NCI-H2107 (cell line): ENCODE results near the gene ALDH8A1.
"Not testable (repeated sequence)": the region's sequence is repeated elsewhere in the genome, so short reads cannot be mapped to it uniquely, and the experiment has no call there.

Experiments
- DNase-seq: peaks from one replicate; lab custom pipeline; 2025; lab: John Stamatoyannopoulos, UW

The ALDH8A1 gene

DNA sequence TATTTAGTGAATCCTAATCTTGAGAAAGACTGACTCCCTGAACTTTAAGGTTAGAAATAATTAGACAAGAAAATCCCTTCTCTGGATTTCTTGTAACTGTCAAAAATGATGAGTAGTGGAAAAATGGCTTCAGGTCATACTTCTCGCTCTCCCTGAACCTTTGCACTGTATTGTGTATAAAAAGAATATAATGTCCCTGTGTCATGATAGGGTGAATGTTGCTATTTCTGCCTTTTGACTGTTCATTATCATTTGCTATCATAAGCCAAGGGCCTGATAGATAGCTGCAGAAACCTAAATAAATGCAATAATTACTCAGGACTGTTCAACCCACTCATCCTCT is 39.3 kb downstream of the ALDH8A1 start:
- DNase-seq, result no peak

DNA sequence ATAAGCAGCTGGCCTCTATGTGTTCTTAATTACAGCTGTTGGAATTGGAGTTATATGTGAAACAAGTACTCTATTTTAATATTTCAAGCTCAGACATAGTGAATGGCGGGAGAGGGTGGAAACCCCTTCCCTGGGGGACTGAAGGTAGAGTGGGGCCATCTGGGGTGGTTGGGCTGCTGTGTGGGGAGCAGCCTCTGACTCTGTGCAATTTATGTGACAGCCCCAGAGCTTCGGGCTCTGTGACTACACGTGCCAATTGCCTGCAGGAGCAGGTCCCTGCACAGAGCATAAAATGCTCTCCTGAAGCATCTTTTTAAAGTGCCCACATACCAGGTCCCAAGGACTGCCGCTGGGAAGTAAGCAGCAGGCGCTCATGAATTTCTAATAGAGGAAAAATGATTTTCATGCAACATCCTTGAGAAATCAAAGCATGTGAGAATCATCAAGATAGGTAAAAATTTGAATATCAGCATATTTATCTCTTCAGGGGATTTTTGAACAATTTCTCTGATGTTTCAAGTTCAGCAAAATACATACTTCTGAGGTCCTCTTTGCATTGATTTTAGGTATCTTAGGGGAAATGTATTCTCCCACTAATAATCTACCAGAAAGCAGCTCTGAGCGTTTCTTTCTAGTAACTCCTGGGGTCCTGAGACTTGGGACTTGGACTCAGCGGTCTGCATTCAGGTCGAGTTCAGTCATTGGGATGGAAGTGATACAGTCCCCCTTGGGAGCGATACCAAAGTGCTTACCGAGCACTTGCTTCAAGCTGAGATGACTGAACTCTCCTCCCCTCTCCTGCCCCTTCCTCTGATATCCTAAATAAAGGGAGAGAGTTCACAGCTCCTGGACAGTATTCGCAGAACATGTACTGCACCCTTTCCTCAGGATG is 40.0 kb downstream of the ALDH8A1 start:
- no peak for DNase-seq

DNA sequence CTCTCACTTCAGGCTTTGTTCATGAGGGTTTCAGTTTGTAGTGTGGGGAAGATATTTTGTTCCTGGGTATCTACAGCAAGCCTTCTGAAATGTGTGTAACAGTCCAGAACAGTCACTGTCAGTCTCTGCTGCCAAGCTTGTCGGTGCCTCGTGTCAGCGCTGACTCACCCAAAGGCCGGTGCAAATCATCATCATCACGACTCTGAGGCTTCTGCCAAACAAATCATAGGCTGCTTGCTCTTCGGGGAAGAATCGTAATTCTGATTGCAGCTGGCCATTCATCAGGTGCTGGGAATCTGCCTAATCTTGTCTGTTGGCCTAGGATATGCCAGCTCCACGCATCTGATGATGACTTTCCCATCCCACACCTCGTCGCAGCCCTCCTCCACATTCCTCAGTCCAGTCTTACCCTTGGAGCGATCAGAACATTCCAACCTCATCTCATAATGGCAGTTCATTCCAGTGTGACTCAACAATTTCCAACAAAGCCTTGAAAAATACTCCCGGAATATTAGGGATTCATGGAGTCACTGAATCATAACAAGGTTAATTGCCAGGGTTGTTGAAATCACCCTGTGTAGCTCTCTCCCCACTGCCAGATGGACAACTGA is 40.9 kb downstream of the ALDH8A1 start:
- no peak for DNase-seq

DNA sequence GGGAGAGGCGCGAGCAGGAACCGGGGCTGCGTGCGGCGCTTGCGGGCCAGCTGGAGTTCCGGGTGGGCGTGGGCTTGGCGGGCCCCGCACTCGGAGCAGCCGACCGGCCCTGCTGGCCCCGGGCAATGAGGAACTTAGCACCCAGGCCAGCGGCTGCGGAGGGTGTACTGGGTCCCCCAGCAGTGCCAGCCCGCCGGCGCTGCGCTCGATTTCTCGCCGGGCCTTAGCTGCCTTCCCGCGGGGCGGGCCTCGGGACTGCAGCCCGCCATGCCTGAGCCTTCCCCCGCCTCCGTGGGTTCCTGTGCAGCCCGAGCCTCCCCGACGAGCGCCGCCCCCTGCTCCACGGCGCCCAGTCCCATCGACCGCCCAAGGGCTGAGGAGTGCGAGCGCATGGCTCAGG is 45.2 kb downstream of the ALDH8A1 start:
- not testable (repeated sequence) for DNase-seq

DNA sequence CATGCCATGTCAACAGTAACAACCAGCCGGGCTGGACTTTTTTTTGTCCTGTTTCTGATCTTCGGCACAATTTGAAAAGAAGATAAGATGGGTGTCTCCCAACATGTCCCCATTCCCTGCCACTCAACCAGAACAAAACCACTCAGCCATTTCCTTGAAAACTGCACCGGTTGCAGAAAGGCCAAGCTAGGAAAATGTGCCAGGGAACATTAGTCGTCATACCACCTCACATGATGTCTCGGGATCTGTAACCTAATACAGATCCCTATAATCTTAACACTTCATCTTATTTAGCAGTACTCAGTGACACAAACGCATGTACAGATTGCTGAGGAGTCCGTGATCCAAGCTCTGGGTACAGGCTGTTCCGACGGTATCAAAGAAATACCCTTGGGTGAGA is 46.5 kb downstream of the ALDH8A1 start:
- DNase-seq, result no peak

DNA sequence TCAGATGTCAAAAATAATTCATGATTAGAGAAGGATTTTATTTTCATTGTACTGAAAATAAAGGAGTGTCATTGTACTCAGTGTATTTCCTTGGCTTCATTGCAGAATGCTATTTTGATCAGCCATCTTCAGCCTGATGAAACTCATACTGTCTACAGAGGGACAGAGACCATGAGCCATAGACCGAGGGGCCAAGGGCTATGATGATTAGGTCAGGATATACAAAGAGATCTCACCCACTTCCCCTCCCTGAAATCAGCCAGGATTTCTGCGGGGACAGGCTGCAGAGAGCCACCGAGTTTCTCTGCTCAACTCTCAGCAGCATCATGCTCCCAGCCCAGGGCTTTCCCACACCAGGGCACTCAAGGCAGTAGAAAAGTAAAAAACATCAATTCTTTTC is 47.0 kb downstream of the ALDH8A1 start:
- DNase-seq, result no peak

DNA sequence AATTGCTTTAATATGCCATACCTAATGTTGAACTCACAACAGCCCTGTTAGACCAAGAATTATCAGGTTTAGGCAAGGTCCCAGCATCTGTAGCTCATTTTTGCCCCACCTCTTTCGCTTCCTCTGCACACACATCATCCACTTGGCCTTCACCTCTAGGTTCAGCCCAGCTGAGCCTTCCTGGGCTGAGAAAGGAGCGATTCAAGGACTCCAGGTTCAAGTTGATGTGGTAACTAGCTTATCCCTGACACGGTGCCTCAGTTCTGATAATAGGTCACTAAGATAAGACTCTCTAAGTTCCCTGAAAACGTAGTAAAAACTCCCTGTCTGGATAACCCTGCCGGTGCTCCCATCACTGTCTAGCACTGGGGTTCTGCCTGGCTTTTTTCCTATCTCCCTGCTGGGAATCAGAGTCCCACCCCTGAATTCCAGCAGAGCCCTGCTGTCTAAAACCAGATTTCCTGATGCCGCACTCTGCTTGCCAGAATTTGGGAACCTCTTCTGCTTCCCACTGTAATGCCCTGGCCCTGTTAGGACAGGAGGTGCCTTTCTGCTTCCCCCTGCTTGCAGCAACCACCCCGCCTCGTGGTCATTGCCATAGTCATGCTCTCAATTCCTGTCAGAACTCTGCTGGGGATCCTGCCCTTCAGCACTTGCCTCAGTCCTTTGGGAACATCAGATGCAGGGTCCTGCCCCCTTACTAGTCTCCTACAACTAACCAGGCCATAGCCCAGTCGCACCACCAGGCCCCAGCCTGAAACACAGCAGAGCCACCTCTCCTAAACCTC is 47.6 kb downstream of the ALDH8A1 start:
- DNase-seq, result no peak

DNA sequence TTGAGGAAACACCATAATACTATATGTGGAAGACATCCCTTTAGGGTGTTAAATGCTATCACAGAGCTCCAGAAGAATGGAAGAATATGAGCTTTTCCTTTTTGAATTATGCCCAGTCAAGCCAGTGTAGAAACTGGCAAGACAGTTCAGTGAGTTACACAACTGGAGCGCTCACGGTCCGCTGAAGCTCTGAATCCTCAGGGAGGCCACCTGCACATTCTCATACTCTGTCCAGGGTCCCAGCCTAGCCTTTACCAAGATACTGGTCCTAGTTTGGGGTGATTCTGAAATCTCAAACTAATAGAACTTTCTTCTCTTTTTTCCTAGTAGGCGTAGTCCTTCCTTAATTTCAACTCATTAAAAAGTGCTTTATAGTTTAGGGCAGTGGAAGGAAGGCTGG is 51.3 kb downstream of the ALDH8A1 start:
- DNase-seq, result no peak

DNA sequence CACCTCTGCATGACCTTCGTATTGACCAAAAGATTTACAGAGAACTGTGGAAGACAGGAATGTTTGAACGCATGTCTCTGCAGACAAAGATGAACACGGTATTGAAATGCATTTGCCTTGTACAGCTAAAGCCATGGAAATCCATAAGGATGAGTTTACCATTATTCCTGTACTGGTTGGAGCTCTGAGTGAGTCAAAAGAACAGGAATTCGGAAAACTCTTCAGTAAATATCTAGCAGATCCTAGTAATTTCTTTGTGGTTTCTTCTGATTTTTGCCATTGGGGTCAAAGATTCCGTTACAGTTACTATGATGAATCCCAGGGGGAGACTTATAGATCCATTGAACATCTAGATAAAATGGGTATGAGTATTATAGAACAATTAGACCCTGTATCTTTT is 51.7 kb downstream of the ALDH8A1 start:
- DNase-seq, result not testable (repeated sequence)

DNA sequence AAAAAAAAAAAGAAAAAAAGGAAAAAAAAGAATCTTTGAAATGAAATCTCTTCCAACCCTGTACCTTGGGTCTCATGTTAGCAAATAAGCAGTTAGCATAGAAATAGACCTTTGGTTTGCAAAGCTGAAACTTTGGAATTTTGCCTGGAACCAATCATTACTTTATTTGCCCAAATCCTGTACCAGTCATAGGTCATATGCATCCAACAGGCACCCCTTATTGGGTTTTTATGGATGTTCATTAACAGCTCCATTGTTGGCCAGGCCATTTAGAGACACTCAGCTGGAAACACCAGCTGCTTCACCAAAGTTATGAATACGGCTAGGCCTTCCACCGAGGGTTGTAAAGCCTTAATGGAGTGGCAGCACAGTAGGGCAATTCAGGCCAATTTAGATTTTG is 53.0 kb downstream of the ALDH8A1 start:
- no peak for DNase-seq

DNA sequence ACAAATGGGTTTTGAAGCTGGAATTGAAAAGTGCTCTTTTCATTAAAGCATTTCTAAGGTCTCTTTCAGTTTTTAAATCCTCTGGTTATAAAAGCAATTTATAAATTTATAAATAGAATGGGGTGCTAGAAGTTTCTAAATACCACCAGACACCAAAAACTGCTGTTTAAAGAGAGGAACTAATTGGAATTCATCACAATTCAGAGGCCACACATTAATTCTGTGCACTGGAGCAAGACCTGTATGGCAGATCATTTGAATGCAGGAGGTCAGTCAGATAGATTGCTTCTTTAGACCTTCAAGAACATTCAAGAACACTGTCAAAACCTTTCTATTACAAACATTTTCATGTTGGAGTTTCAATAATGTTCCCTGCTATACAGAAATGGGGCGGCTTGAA is 55.1 kb downstream of the ALDH8A1 start:
- DNase-seq, result no peak

DNA sequence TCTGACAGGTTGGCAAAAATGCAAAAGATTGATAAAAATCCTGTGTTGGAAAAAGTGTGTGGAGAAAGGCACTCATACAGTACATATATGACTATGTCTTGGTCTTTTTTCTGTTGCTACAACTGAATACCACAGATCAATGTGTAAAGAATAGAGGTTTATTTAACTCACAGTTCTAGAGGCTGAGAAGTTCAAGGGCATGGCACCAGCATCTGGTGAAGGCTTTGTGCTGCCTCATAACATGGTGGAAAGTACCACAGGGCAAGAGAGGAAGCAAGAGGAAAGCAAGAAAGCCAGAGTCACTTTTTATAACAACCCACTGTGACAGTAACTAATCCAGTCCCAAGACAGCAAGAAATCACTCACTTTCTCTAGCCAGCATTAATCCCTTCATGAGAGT is 57.5 kb downstream of the ALDH8A1 start:
- no peak for DNase-seq

DNA sequence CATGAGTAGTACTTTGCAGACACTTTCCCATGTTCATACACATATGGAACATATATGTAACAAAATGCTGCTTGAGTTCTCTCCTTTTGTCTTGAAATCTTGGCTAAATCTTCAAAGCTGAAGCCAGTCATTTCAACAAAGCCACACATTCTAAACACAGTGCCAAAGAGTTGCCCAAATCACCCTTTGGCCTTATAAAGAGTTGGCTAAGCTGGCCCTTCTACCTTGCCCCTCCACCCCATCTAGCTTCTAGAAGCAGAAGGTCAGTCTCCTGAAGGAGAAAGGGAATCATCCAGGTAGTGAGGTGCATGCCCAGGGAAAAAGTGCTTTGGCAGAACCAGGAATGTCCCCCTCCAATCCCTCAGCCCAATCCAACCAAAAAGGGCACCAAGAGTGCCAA is 58.3 kb downstream of the ALDH8A1 start:
- DNase-seq, result no peak

DNA sequence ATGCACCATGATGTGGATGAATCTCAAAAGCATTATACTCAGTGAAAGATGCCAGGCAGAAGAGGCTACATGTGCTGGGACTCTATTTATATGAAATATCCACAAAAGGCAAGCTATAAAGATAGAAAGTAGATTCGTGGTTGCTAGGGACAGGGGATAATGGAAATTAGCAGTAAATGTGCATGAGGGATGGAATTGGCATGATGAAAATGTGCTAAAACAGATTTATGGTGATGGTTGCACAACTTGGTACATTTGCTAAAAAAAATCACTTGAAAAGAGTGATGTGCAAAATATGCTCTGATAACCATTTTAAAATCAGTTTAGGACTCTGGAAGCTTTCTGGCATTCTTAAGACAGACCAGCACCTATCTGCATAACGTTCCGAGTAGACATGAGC is 61.6 kb downstream of the ALDH8A1 start:
- DNase-seq, result no peak

DNA sequence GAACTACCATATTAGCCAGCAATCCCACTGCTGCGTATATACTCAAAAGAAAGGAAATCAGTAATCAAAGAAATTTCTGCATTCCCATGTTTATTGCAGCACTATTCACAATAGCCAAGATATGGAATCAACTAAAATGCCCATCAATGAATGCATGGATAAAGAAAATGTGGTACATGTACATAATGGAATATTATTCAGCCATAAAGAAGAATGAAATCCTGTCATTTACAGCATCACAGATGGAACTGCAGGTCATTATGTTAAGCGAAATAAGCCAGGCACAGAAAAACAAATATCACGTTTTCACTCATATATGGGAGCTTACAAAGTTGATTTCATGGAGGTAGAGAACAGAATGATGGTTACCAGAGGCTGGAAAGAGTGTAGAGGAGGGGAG is 65.1 kb downstream of the ALDH8A1 start:
- DNase-seq, result no peak

DNA sequence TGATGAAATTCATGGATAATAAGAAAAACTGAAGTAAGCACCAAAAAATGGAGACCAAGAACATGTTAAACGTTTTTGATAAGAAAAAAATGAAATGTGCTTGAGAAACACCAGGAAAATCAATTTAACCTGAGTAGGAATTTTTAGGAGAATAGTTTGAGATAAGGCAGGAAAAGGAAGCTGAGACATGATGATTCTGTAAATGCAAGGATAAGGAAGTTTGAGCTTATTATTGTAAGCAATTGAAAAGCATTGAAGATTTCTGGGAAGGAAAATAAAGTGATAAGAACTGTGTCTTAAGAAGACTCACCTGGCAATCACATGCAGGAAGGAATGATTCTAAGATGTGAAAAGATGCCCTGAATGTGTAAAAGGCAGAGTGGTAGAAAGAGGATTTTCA is 66.6 kb downstream of the ALDH8A1 start:
- no peak for DNase-seq

DNA sequence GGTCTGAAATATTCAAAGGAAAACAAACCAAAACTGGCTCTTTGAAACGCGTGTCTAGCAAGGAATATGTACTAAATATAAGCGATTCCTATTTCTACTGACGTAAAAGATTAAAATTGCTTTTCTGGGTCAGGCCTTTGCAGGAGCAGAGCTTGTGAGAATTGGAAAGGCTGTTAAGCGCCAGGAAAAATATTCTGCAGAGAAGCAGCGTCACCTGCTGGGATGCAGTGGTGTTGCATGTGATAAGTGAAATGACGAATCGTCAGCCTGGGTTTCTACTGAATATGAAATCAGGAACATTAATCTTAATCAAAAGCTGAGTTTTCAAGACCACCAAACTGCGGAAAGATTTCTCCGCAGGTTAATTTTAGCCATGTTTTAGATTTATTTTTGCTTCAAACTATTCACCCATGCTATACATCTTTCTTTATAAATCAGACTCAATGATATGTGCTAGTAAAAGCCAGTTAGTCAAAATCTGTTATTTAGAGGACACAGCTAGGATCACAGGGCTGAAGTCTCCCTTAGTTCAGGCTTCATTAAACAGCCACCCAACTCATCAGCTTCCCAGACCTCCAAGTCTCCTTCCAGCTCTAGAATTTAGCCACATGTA is 67.4 kb downstream of the ALDH8A1 start:
- peak; percentile 54 for DNase-seq

DNA sequence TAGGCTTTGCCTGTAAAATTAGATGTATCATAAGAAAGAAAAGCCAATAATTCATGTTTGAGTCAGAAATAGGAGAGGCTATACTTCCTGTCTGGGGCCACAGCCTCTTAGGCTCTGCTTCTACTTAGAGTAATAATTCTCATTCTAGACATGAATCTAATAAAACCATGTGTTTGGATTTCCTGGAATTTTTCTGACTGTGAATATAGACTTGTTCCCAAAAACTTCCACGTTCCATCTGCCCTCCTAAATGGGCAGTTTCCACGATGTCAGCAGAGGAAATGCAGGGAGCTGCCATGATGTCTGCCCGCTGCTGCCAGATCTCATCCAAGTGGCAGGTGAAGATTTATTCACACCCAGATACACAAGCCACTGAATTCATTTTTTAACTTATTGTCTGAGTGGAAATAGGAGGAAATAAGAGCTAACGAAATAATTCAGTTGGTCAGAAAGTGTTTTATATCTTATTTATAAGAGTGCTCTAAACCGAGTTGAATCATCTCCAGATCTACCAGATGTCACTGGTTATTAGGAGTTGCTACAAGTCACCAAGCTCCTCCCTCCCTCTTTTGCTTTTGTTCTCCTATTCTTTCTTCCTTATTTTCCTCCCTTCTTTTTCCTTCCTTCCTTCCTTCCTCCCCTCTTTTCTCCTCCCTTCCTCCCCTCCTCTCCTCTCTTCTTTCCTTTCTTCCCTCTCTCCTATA is 69.3 kb downstream of the ALDH8A1 start:
- DNase-seq, result no peak

DNA sequence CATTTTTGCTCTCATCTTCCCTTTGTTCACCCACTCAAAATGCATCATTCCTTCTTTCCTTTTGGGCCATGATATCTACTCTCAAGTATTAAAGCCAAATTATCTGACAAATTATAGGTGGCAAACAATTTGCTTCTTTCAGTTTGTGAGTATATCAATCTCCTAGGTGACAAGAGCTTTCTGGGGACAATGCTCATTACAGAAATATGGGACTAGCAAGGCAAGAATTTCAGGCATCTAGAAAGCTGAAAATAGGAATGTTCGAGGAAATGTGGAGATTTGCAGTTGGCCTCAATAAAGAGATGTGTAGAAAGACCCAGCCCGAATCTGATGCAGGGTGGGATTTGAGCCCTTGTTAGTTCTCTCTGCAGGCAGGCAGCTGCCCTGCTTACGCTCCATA is 71.8 kb downstream of the ALDH8A1 start:
- DNase-seq, result no peak

DNA sequence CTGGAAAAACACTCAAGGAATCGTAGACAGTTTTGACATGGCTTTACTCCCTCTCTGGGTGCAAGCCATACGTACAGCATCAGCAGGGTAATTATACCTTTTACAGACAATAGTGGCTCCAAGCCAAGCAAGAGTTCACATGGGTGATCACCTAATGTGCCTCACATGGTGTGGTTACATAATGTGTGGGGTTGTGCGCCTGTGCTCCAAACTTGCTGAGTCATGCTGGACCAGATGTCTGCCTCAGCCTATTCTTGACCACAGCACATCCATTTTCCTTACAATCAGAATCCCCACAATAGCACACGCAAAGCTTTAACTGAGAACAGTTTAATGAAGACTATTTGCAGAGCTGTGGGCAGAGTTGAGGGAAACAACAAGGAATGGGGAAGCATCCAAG is 74.5 kb downstream of the ALDH8A1 start:
- no peak for DNase-seq

DNA sequence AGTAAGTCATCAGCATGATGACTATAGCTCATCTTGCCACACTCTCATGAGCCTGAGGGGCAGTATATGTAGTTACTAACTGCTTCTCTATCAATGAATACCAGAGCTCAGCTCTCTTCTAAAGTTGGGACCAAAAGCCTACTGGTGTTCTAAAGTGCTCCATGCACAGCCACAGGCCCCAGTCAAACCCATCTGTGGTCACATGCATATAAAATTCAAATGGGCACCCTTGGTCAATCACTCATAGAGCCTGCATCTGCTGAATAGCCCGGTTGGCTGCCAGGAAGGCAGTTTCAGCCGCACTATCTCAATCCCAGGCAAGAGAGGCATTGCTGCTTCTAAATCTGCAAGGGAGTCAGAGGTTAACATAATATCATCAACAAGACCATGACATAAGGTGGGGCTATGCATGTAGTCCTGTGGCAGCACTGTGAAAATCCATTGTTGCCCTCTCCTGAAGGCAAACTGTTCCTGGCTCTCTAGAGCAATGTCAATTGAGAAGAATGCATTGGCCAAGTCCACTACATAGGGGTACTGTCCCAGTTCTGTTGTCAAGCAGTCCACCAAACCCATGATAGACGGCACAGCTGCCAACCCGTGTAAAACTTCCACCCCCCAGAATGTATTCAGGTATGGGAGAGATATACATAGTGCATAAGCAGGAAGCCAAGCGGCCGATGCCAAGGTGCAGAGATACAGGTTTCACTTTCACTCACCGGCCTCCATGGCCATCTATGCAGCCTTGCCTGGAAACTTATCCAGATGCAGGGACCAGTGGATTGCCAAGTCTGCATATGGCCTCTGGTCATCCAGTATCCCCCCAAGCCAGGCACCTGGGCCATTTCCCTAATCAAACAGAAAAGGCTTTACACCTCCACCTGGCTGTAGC is 76.2 kb downstream of the ALDH8A1 start:
- DNase-seq, result no peak
